Measurements from ENCODE around the gene SIRT7.

Gene SIRT7, protein sequence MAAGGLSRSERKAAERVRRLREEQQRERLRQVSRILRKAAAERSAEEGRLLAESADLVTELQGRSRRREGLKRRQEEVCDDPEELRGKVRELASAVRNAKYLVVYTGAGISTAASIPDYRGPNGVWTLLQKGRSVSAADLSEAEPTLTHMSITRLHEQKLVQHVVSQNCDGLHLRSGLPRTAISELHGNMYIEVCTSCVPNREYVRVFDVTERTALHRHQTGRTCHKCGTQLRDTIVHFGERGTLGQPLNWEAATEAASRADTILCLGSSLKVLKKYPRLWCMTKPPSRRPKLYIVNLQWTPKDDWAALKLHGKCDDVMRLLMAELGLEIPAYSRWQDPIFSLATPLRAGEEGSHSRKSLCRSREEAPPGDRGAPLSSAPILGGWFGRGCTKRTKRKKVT

DNA sequence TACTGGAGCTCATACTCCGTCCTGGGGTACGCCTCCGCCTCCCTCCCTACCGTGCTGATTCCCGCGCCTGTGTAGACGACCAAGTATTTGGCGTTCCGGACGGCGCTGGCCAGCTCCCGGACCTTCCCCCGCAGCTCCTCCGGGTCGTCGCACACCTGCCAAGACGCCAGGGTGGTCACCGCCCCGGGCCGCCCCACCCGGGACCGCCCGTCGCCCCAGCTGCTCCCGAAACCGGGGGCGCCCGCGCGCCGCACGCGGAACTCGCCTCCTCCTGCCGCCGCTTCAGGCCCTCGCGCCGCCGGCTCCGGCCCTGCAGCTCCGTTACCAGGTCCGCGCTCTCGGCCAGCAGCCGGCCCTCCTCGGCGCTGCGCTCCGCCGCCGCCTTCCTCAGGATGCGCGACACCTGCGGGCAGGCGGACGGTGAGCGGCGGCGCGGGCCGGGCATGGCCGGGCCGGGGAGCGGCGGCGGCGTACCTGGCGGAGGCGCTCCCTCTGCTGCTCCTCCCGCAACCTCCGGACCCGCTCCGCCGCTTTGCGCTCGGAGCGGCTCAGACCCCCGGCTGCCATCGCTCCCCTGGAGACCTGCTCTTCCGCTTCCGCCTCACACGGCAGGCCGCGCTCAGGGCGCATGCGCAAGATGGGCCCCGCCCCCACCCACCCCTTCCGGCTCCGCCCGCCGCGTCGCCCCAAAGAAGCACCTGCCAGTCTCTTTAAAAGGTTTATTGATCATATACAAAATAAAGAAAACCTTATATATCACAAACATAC lies at the start of gene SIRT7:
Gene SIRT7 (minus strand): TSS at position 612 of the 768 bp plus-strand sequence. CDS start 45 bp downstream, at position 567.
- DNase-seq (ENCODE audit: low read depth in 2 of 2, low spot score in 1 of 2) = peak; percentile 64 to 72

DNA sequence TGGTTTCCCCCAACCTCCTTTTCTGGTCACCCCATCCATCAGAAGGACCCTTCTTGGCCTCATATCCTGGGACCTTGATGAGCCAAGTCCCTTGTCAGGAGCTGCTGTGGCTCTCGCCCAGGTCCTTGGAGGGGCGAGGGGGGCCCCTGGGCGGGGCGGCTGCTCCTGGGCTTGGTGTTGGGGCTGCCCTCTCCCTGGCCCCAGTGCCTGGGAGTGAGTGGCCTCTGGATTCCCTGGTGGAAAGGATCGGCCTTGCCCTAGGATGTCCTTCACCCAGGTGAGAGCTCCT lies 49.2 kb upstream of the SIRT7 start:
- no peak for DNase-seq (ENCODE audit: low read depth in 2 of 2, low spot score in 1 of 2)

DNA sequence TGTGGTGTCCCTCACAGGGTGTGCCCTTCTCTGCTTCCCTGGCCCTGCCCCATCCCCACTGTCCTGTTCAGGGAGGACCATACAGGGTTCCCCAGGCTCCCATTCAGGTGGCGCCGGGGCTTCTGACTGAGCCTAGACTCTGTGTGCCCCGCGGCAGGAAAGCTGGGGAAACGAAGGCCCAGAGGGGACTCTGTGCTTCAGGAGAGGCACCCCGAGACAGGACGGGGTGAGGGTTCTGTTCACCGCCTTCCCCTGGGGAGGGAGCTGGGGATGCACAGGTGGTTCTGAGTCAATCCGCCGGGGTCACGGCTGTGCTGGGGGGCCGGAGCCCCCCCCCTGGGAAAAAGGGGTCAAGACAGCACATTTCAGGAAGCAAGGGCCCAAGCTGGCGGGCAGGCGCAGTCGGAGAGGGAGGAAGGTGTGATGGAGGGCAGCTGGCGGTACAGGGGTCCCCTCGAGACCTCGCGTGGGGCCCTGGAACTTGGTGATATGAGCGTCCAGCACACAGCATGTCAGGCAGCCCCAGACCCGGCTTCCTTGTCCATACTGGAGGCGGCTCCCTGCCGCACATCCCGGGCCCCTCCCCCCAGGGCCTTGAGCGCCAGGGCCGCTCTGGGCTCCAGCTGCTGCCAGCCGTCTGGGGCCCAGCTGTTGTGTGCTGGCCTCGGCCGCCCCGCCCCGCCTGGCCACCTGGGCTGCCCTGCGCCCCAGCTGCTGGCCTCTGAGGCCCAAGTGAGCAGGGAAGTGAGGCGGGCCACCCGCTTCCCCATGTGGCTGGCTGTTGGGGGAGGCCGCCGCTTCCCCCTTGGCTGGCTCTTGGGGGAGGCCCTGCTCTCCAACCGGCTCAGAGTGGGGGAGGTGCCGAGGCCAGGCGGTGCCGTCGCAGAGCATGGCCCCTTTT lies 48.6 kb upstream of the SIRT7 start:
- DNase-seq (ENCODE audit: low read depth in 2 of 2, low spot score in 1 of 2) = no peak

DNA sequence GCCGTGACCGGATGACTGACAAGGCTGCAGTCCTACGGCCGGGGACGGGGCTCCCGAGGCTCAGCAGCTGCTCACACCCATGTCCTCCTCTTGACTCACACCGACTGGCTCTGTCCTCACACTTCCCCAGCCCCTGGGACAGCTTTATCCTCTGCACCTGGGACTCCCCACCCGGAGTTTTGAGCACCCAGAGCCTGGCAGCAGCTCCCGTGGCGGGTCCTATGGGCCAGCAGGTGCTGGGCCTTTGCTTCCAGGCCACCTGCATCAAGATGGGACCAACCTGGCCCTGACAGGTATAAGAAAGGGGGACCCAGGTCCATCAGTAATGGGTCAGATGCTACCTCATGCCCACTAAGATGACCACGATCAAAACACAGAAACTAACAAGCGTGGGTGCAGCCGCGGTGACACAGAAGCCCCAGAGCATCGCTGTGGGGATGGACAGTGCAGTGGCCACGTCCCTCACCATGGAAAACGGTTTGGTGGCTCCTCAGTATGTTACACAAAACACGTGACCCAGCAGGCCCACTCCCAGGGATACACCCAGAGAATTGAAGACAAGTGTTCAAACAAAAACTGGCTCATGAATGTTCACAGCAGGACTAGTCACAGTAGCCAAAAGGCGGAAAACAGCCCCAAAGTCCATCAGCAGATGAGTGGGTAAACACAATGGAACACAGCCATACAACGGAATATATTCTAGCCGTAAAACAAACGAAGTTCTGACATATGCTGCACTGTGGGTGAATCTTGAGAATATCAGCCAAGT lies 46.3 kb upstream of the SIRT7 start:
- DNase-seq (ENCODE audit: low read depth in 2 of 2, low spot score in 1 of 2) = no peak

DNA sequence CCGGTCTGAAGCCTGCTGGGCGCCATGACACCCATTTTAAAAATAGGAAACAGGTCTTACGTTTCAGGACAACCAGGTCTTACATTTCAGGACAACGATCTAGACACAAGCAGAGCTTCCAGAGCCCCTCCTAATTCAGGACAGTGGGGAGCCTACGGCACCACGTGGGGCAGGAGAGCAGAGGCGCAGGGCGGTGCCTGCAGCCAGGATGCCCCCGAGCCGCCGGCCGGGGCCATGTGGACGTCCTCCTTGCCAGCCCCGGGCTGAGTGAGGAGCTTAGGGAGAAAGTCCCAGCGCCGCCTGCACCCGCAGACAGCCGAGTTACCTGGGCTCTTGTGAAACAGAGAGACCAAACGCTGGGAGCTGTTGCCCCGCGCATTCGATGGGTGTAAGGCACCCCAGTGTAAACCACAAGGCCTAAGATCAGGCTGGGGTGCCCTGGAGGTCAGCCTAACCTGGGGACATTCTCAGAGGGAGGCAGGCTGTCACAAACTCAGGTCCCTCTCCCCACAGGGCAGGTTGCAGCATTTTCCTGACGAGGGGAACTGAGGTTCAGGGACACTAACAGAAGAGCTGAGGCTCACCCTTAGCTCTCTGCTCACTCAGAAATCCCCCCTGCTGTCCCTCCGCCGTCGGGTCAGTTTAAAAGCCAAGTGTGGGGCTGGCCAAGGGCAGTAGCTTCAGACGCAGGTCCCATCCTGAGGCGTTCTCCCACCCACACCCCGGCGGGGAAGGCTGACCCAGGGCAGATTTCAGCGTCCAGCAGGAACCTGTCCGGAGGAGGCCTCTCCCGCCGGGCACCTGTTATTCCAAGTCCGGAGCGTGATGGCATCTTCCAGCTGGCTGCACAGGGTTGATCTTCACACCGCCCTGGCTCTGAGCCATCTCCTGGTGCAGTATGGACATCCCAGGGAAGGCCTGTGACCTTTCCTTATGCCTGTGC lies 44.8 kb upstream of the SIRT7 start:
- DNase-seq (ENCODE audit: low read depth in 2 of 2, low spot score in 1 of 2) = no peak

DNA sequence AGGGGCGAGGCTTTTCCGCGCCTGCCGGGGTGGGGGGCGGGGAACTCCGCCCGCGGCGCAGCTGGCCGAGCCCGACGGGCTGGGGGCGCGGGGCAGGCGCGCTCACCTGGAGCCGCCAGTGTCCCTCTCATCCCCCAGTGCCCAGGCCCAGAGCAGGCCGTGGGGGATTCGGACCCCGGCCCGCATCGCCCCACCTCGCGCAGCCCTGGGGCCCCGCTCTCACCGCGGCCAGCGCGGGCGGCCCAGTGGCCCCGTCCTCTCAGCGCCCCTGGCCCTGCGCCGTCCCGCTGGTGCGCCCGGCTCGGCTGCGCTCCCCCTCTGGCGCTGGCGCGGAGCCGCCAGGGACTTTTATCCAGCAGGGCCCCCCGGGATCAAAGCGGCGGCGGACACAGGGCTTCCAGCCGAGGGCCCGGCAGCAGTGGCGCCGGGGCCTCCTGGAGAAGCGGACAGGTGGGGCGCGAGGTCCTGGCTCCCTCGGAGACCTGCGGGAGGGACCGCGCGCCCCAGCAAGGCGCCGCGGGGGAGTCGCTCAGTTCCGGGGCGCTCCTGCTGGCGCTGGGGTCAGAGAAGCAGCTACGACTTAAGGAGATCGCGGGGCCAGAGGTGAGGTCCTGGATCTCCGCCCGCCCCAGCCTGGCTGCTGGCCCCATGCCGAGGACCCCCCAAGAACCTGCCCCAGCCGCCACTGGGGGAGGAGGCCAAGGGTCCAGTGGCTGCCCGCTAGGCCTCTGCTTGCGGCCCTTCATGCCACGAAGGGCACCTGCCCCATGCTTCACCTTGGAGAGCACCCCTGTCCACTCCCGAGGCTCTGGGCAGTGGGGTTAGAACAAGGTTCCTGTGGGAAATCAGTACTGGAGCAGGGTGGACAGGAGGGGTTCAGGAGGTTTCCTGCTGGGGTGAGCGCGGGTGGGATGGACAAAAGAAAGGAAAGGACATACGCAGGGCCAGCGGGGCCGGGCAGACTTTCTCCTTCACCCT lies 43.8 kb upstream of the SIRT7 start:
- no peak for DNase-seq (ENCODE audit: low read depth in 2 of 2, low spot score in 1 of 2)

DNA sequence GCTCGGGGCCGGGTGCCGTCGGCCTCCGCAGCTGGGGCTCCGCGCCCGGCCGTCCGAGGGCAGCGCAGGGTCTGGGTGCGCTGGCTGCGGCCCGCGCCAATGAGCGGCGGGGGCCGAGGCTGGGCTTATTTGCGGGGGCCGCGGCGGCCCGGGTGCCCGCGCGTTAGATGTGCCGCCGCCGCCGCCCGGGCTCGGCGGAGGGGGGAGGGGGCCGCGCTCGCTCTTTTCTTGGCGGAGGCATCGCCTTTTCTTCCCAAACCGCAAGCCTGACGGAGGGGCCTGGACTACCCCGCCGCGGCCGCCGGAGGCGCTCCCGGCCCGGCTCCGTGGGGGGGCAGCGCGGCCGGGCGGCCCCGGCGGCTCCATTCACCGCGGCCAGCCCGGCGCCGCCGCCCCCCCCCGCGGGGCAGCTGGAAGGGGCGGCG lies 43.1 kb upstream of the SIRT7 start, which contains the start of gene NOTUM:
Gene NOTUM (minus strand): TSS at position 101 of the 425 bp plus-strand sequence. CDS start 278 bp downstream, outside the sequence.
- DNase-seq (ENCODE audit: low read depth in 2 of 2, low spot score in 1 of 2) = no peak

DNA sequence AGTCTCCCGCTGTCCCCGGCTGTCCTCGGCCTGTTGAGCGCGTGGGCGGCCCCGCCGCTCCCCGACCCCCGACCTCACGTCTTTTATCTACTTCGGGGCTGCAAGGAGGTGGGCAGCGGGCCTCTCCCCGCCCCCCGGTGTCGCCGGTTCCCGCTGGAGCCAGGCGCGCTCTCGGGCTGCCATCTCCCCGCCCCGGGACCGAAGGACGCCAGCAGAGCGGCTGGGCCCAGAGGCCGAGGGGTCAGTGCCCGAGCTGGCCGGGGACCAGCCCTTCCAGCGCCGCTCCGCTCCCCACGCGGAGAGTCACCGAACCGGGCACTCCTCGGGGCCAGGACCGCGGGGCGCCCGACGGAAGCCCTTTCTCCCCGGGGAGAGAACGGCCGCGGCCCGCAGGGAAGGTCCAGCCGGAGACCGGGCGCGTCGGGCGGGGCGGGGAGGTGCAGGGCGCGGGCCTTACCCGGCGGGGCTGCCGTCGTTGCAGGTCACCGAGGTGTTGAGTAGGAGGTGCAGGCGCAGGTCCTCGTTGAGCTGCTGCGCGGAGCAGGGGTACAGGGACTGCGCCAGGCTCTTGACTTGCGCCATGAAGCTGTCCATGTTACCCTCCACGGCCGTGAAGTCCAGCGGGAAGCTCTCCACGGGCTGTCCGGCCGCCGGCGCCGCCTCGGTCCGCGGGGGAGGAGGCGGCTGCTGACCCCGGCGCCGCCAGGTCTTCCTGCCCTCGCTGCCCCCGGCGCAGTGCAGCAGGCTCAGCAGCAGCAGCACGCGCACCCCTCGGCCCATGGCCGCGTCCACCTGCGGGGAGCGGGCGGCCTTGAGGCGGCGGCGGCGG lies 42.4 kb upstream of the SIRT7 start:
- no peak for DNase-seq (ENCODE audit: low read depth in 2 of 2, low spot score in 1 of 2)

DNA sequence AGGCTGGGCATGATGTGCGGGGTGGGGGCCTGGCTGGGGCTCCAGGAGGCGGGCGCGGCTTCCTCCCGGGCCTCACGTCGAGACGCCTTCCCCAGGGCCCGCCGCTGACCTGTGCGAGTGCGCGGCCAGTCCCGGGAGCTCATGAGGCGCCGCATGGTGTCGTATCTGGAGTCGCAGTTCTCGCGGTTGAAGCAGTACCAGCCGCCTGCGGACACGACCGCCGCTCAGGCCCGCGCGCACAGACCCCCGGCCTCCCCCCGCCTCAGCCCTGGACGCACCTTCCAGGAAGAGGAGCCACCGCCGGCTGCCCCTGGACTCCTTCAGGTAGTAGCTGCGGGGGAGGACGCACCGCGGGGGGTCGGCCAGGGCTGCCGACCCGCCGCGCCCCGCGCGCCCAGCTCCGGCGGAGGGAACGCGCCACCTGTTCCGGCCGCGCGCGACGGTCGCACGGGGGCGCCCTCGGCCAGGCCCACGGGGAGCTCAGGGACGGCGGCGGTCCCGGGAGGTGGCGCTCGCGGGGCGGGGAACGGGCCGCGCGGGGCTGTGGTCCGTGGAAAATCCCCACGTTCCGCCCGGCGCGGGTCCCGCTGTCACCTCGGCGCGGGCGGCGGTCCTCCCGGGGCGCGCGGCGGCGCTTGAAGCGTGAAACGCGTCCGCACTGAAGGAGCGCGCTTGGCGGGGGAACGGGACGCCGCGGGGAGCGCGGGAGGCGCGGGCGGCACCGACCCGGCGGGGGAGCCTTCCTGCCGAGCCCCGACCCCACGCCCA lies 41.6 kb upstream of the SIRT7 start:
- DNase-seq (ENCODE audit: low read depth in 2 of 2, low spot score in 1 of 2) = peak; percentile 60 to 67

DNA sequence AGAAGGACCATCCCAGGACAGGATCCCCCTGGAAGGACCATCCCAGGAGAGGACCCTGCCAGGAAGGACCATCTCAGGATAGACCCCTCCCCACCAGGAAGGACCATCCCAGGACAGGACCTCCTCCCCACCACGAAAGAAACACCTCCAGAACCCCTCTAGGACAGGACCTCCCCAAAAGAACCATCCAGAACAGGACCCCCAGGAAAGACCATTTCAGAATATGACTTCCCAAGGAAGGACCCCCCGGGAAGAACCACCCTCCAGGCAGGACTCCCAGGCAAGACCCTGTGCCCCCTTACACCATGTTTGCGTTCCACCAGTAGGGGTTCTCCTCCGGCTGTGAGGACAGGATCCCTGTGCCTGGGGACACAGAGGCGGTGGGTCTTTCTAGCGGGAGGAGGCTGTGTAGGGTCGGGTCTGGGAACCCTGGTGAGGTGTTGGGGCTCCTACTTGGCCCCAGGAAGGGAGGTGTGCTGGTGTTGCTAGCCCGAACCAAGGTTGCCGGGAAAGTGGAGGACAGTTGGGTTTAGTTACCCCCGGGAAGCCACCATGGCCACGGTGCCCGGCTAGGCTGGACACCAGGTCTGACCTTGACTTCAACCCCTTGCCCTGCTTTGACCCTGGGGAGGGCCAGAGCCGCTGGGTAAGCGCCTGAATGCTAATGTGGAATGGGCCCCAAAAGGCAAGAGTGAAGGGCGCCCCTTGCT lies 40.8 kb upstream of the SIRT7 start:
- DNase-seq (ENCODE audit: low read depth in 2 of 2, low spot score in 1 of 2) = no peak

DNA sequence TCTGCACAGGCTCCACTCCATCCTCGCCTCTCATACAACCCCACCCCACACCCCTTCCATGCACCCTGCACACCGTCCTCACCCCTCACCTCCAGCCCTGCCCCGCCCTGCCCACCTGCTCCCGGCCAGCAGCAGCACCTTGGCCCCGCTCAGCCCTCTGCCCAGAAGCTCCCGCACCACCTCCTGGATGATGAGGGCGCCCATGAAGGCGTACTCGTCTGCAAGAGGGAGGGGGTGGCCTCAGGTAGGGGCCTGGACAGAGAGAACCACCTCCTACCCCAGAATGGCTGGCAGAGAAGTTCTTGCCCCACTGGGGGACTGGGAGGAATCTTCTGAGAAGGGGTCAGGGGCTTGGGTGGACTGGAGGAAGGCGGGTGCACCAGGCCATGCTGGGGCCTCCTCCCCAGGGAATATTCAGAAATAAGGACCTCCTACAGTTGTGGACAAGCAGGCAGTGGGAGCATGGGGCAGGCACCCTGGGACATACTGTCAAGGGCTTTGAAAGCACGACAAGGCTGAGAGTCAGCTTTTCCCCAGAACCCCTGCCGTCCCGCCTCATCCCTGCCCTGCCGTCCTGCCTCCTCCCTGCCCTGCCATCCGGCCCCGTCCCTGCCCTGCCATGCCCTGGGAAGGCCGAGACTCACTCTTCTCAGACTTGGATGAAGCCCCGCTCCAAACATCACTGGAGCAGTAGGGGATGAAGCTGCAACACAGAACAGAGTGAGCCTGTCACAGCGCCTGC lies 39.9 kb upstream of the SIRT7 start:
- DNase-seq (ENCODE audit: low read depth in 2 of 2, low spot score in 1 of 2) = no peak

DNA sequence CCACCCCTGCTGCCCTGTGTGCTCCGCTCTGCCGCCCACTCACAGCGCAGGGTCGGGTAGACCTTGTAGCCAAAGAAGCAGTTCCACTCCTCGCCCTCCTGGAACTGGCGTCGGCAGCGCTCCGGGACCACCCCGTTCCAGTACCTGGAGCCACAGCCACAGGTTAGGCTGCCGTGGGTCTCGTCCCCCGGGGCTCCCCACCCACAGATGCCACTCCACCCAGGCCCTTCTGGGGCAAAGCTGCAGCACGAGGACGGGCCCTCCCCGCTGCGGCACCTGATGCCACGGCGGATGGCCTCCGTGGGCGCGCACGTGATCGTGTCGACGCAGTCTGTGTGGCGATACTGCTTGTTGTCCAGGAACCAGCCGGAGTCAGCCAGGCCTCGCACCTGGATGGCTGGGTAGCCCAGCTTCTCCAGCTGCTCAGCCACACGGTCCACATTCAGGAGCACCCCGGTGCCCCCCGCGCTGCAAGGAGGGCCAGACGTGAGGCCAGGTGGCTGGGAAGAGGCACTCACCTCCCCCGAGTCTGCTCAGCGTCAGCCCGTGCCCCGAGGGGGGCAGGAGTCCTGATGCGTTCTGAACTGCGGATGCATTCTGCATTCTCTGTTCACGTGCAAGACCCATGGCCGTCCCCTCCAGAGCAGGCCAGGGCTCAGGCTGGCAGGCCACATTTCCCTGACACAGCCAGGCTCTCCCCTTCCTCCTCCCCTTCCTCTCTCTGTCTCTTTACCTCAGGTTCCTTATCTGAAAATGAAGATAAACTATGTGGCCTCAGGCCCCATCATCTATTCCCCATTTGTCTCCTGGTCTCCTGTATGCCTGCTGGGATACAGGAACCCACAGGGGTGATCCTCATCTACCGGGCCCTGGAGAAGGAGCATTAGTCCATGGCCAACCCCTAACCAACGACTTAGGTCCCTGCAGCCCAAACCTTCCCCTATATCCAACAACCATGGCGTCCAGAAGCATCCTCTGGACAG lies 38.9 kb upstream of the SIRT7 start:
- no peak for DNase-seq (ENCODE audit: low read depth in 2 of 2, low spot score in 1 of 2)

DNA sequence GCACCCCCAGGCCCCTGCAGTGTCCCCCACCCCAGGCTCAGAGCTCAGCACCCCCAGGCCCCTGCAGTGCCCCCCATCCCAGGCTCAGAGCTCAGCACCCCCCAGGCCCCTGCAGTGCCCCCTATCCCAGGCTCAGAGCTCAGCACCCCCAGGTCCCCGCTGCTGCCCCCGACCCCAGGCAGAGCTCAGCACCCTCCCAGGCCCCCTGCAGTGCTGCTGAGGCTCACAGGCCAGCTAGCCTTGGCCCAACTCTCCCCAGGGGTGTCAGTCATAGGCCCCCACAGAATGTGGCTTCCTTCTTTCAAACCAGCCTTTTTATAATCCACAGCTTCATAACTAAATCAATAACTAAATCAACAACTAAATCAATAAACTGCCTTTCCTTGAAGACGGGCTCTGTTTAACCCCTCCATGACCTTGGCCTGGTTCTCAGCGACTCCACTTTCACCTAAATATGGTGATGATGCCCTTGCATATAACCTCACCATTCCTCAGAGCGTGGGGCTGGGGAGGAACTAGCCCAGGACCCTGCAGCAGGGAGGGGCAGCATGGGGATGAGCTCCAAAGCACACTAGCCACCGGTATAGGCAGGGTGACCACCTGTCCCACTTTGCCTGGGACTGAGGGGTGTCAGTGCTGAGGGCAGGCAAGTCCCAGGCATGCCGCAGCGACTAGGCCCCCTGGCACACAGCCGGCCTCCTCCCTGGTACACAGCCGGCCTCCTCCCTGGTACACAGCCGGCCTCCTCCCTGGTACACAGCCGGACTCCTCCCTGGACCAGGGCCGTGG lies 38.0 kb upstream of the SIRT7 start:
- no peak for DNase-seq (ENCODE audit: low read depth in 2 of 2, low spot score in 1 of 2)
